Measurements from ENCODE around the gene PPP2CA. TPM values are rescaled to one million over a fixed set of nuclear protein-coding genes. Genes with fewer than 3 reads are reported as not detected.

PPP2CA gene
- total and polyA plus RNA-seq, 2 of the 13 experiments (the other 11 are each of a cell fraction or from before 2014, with no cell fraction given), result 82.4 to 171 TPM

DNA sequence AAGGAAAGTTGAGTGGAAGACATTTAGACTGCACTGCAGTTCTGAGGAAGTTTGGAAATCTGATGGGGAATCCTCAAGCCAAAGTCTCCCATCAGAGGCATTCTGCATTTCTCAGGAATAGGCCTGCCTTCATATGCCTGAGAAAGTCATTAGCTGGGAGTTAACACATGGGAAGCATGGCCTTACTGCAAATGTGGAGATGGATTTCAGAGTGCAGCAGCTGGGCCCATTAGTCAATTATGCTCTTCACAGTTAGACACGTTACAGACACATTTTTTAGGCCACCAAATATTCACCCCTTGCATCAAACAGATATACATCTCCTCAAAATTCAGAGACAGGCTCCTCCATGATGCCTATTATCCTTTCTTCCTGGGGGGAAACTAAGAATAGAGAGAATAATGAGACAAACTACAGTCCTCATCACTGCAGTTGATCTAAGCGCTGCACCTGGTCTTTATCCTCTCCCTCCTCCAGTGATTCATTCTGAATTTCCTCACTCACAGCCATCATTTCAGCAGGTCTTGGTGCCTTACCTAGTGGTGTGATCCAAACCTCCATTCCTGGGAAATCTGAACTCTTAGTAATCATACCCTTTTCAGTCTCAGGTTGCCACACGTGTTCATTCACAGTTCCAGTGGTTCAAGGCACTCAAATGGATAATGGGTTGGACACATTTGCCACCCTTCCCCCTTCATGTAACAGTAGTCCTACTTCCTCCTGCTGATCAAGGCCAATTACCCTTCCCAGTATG lies 47.9 kb upstream of the PPP2CA start (continued):
- TF ChIP-seq, protein P1, sequence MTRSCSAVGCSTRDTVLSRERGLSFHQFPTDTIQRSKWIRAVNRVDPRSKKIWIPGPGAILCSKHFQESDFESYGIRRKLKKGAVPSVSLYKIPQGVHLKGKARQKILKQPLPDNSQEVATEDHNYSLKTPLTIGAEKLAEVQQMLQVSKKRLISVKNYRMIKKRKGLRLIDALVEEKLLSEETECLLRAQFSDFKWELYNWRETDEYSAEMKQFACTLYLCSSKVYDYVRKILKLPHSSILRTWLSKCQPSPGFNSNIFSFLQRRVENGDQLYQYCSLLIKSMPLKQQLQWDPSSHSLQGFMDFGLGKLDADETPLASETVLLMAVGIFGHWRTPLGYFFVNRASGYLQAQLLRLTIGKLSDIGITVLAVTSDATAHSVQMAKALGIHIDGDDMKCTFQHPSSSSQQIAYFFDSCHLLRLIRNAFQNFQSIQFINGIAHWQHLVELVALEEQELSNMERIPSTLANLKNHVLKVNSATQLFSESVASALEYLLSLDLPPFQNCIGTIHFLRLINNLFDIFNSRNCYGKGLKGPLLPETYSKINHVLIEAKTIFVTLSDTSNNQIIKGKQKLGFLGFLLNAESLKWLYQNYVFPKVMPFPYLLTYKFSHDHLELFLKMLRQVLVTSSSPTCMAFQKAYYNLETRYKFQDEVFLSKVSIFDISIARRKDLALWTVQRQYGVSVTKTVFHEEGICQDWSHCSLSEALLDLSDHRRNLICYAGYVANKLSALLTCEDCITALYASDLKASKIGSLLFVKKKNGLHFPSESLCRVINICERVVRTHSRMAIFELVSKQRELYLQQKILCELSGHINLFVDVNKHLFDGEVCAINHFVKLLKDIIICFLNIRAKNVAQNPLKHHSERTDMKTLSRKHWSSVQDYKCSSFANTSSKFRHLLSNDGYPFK (CRISPR knock-in tag; IDR thresholded peaks at IDR 0.05; ENCODE audit: borderline replicate concordance), result no peak
- no peak for TF ChIP-seq KMT2A (CRISPR knock-in tag; IDR thresholded peaks at IDR 0.05)
- no peak for TF ChIP-seq TARDBP (CRISPR knock-in tag; IDR thresholded peaks at IDR 0.05)
- TF ChIP-seq RAD51 (IDR thresholded peaks at IDR 0.05; ENCODE audit: borderline replicate concordance), result no peak
- TF ChIP-seq EZH2 (conservative IDR thresholded peaks at IDR 0.05; ENCODE audit: low read depth, low read length), result no peak

GRCh38 chr5:134271059-134271458 lies 45.2 kb upstream of the PPP2CA start:
- Histone ChIP-seq H3K79me2 (ENCODE audit: insufficient read depth, low read length) (no peaks in the 10 kb centered on the region), H3K4me1 (ENCODE audit: insufficient read depth, low read length) (peaks cover 6% of the 10 kb centered on the region), H3K27ac (ENCODE audit: extremely low read length, insufficient read depth, low read length) (no peak overlapping the region), H3K36me3 (replicated peaks in 1 of 2; ENCODE audit: control insufficient read depth in 1 of 2, insufficient read depth in 2 of 2, low read length in 2 of 2) (no peaks in the 10 kb centered on the region), H3K9me3 (ENCODE audit: low read length) (no peaks in the 10 kb centered on the region), H2AFZ (ENCODE audit: low read length) (no peak overlapping the region), H3K4me2 (ENCODE audit: low read depth, low read length) (no peak overlapping the region), H3K27me3 (ENCODE audit: control insufficient read depth in 1 of 2, insufficient read depth in 2 of 2, low read length in 2 of 2) (no peaks in the 10 kb centered on the region), H4K20me1 (ENCODE audit: insufficient read depth, low read length) (no peaks in the 10 kb centered on the region), H3K4me3 (replicated peaks in 1 of 3; ENCODE audit: insufficient read depth in 1 of 3, low read depth in 2 of 3, low read length in 3 of 3) (no peak overlapping the region), H3K9ac (ENCODE audit: insufficient read depth, low read depth, low read length) (no peak overlapping the region)
- in situ Hi-C loops (cut with HindIII; ENCODE audit: extremely low pct_ligation_motif_present, low pct_unique_long_range_greater_than_20kb), result no loop called here
- intact Hi-C loops (cut with micrococcal nuclease; ENCODE audit: unreplicated experiment), result no loop called here
- ATAC-seq, result no peak
- BruUV-seq (replicated peaks), result no TSS peak
- ChIA-PET POLR2A (no interaction called here), CTCF (ENCODE audit: low intra/inter-chr PET ratio, low total read pairs) (no interaction called here)
- WGBS (ENCODE audit: low lambda C conversion rate), result 68% methylated on average over 1 of the region's 1 CpG
- DNase-seq (ENCODE audit: low spot score), result no peak
- FAIRE-seq, result no peak
- TF ChIP-seq ZNF574 (CRISPR knock-in tag; IDR thresholded peaks at IDR 0.05) (no peak), NCOA5 (CRISPR knock-in tag; IDR thresholded peaks at IDR 0.05) (no peak), SCMH1 (CRISPR knock-in tag; IDR thresholded peaks at IDR 0.05; ENCODE audit: borderline replicate concordance) (no peak), ATF7 (IDR thresholded peaks at IDR 0.05) (no peak), ATF7 (CRISPR knock-in tag; IDR thresholded peaks at IDR 0.05) (no peak), SIX4 (CRISPR knock-in tag; IDR thresholded peaks at IDR 0.05) (no peak)

All from HepG2 (cell line).